GM21447 (cell line): Measurements from ENCODE around the gene MGAT4C.
"Not testable (repeated sequence)": the region's sequence is repeated elsewhere in the genome, so short reads cannot be mapped to it uniquely, and the experiment has no call there.

Experiments used
- ATAC-seq: cut with Tn5 transposase; IDR thresholded peaks from one replicate; pipeline ENCODE4 v1.9.1; 2021; ENCODE audit not compliant: unreplicated experiment

MGAT4C gene

DNA sequence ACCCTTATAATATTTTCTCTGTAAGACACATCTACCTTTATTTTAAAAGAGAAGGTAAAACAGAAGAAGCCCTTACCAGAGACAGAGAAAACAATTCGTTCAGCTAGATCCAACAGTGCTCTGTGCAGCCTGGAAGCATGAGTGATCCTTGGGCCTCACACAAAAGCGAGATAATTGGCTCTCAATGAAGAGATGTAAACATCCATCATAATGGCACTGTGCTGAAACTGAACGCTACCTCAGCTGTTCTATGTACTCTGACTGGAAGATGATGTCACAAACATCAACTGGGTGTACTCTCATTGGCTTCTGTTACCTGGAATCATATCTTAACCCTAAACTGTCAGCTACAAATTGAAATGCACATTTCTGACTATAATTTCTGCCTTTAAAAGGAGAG is at the start of gene MGAT4C:
Gene MGAT4C (minus strand): TSS at position 229 of the 400 bp plus-strand sequence.
- ATAC-seq = no peak

DNA sequence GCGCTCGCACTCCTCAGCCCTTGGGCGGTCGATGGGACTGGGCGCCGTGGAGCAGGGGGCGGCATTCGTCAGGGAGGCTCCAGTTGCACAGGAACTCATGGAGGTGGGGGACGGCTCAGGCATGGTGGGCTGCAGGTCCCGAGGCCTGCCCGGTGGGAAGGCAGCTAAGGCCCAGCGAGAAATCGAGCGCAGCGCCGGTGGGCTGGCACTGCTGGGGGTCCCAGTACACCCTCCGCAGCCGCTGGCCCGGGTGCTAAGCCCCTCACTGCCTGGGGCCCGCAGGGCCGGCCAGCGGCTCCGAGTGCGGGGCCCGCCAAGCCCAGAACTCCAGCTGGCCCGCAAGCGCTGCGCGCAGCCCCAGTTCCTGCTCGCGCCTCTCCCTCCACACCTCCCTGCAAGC is 40.2 kb upstream of the MGAT4C start:
- ATAC-seq = not testable (repeated sequence)

GRCh38 chr12:86293682-86294240 is 37.6 kb upstream of the MGAT4C start:
- no peak for ATAC-seq

DNA sequence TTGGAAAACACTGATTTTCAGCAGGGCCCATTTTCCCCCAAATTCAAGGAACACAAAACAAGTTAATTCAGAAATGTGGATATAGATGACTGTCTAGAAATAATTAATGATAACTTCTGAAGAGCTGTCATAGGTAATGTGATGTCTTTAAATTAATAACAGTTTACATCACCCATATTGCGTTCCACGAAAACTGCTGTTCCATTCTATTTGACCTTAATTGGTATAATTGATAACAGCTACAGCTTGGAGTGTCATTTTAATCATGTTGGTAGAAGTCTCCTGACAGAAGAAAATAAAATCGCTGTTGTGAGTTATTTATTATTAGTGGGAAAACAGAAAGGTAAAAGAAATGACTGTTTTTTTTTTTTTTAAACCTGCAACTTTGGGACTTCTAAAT is 36.3 kb upstream of the MGAT4C start:
- no peak for ATAC-seq

DNA sequence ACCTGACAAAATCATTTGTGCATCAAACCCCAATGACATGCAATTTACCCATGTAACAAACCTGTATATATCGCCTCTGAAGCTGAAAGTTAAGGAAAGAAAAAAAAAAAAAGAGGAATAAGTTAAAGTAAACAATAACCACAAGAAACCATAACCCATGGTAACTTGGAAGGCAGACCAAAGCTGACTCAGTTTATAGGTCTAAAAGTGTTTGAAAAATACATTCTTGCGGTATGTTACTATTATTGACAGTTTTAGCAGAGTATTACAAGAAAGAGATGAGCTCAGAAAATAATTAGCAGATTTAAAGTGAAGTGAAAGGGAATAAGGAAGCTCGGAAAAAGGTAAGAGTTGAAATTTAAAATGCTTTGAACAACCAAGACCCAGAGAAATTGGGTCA is 34.4 kb upstream of the MGAT4C start:
- no peak for ATAC-seq

DNA sequence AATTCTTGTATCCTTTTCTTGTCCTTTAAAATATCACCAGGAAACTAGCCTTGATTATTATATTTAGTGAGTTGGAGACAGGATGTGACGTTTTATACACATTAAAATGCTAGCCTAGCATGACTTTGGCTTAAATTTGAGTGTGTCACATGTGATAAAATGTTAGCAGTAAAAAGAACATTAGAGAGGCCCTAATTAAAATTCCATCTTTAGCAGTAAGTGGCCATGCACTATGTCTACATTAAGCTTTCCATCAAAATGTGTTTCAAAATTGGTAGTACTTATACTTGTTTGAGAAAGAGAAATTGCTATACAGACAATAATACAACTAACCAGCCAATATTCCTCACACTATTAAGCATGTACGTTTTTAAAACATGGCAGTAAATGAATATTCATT is 29.9 kb upstream of the MGAT4C start:
- no peak for ATAC-seq

GRCh38 chr12:86283620-86284019 is 27.4 kb upstream of the MGAT4C start:
- ATAC-seq = no peak

DNA sequence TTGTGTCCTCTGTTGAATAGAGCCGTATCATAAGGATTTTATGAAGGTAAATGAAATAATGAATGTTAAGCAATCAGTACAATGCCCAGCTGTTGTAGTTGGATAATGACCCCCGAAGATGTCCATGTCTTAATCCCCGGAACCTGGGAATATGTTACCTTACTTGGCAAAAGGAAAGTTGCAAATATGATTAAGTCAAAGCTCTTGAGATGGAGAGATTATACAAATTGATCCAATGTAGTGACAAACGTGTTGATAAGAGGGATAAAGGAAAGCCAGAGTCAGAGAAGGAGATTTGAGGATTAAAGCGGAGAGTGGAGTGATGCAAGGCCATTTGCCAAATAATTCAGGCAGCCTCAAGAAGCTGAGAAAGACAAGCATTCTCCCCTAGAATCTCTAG is 19.2 kb upstream of the MGAT4C start:
- no peak for ATAC-seq

DNA sequence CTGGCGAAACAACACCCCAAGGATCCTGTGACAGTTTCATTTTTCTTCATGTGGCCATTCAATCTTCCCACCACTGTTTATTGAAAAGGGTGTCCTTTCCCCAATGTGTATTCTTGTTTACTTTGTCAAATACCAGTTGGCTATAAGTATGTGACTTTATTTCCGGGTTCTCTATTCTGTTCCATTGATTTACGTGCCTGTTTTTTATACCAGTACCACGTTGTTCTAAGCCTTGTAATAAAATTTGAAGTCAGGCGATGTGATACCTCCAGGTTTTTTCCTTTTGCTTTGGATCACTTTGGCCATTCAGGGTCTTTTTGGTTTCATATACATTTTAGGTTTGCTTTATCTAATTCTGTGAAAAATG is 9.1 kb upstream of the MGAT4C start:
- no peak for ATAC-seq

DNA sequence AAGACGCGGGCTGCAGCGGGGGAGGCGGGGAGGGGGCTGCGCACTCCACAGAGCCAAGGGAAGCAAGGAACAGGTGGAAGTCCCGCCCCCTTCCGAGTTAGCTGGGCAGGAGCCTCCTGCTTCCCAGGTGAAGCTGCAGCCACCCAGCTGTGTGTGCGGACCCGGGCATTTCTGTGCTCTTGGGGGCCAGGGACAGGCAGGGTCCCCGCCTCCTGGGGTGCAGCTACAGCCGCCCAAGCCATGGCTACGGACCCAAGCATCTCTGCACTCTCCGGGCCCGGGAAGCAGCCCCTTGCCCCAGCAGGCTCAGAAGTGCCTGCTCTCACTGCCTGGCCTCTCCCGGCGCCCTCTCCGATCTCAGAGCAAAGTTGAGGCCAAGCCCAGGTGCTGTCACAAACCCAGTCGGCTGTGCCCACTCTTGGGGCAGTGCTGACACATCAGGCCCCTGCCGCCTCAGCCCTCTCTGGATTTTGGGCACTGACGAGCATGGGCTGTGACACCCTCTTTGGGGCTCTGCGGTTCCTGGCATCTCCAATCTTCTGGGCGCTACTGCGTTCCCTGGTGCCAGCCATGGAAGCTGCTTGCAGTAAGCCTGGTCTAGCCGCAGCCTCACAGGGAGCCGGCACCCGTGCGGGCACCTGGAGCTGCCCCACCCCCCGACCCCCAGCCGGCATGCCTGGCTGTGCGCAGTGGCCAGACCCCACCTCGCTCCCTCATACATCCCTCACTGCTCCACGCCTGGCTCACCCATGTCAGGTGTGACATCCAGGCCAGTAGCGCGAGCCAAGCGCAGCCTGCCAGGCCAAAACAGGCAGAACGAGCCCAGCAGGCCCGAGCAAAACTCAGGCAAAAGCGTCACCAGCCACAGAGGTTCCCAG is 8.5 kb upstream of the MGAT4C start:
- no peak for ATAC-seq

DNA sequence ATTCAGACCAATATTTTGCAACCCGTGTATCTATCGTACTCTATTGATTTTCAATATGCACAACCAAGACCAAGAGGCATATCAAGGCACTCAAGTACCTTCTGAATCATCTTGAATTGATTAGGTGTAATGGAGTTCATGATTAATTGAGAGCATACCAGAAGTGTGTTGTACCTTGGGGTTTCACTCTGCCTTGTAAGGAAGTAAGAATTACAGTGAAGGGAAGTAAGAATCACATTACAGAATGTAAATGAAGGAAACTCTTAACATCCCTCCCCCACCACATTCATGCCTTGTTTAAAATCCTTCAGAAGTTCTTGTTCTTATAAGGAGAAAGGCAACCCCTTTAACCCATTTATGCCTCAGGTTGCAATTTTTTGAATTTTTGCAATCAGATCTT is 5.4 kb upstream of the MGAT4C start:
- no peak for ATAC-seq

DNA sequence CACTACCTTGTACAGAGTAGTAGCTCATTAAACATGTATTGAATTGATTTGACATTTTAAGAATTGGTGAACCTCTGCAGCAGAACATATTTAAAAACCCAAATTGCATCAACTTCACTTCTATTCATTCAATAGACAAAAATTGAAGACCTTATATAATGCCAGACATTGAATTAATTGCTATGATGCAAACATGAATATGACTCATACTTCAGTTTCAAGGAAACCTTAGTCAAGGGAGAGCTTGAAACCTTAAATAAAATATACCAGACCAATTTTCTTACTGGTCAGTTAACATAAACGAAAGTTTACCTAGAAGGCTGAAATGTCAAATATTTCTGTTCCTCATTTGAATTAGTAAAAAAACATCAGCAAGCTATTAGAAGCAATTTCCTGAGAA is 5.0 kb upstream of the MGAT4C start:
- ATAC-seq = no peak

DNA sequence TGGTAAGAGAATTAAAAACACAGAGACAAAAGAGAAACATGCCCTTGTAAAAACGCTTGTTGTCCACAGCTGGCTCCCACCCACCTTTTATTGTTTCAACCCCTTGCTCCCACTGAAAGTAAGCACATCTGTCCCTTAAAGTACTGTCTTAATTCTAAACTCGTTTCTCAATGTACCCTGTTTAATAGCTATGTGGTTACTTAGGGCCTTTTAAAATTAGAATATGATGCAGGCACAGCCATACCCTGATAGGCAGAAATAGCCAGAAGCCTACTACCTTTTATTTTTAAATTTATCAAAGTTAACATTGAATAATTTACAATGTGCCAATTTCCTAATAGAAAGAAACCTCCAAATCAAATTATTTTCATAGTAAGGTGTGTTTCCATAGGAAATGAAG is 4.0 kb upstream of the MGAT4C start:
- ATAC-seq = no peak

- no peak for ATAC-seq
Observed at GRCh38 chr12:86257134-86257533, 943 bp upstream of the MGAT4C start.

DNA sequence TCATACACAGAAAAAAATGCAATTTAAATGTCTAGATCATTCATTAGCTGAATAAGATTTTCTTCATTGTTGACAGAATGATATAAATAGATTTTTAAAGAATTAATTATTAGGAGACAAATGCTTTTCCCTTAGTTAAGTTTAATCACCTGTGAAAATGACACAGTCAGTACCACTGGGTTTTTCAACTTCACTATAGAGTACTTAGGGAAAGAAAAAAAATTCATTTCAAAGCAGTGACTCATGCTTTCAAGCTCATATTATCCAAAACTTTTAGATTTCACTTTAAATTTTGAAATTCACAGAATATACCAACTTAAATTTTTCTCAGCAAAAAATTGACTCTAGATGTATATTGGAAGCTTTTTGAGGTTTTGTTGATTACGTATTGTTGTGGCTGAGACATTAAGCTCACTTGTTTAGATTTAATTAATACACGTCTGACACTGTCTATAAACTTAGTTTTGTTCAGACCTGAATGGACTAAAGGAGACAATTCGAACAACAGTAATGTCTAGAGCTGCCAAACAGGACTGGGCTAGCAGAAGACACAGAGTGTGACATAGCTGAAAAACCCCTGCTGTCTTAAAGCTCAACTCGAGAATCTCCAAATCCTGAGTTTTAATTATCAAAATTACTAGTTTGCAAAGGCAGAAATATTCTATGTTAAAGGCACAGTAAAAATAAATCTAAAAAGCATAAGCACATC is 1.6 kb downstream of the MGAT4C start:
- no peak for ATAC-seq

DNA sequence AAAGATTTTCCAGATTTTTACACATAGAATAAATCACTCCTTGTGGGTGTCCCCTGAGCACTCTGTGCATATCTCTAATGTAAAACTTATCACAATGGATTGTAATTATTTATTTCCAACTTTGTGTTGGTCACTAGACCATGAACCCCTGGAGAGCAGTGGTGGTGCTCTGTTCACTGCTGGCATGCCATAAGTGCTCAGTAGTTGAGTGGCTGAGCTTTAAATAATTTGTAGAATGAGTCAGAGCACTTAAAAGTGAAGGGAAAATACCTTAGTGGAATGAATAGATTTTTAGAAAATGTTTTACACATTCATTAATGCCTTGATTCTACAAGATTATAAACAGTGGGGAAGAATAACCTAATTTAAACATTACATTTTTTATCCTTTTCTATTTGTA is 6.3 kb downstream of the MGAT4C start:
- ATAC-seq = no peak

- ATAC-seq = no peak
Observed at GRCh38 chr12:86249276-86249675, 6.9 kb downstream of the MGAT4C start.

DNA sequence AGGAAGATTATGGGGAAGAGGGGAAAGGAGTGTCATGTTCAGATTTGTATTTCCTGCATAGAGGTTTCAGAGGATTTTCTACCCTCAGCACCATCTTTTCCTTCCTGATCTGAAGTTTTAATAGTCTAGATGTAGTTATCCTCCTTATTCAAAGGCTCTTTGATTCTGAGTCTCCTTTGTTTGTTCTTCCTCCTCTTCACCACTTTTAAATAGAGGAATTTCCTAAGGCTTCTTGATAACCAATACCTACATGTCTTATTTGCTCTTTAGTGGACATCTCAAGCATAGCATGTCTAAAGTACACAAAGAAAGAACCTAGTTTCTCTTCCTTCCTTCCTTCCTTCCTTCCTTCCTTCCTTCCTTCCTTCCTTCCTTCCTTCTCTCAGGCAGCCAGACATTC is 8.3 kb downstream of the MGAT4C start:
- no peak for ATAC-seq

- ATAC-seq = no peak
Observed at GRCh38 chr12:86241600-86241999, 14.6 kb downstream of the MGAT4C start.

- ATAC-seq = no peak
Observed at GRCh38 chr12:86234316-86234855, 21.8 kb downstream of the MGAT4C start.

- ATAC-seq = no peak
Observed at GRCh38 chr12:86233126-86233525, 23.1 kb downstream of the MGAT4C start.
